Naive thymus-derived CD4-positive, alpha-beta T cell (primary cell): ENCODE results near the gene INAVA. TPM values are rescaled to one million over a fixed set of nuclear protein-coding genes. Genes with fewer than 3 reads are reported as not detected.

Source experiments
- ATAC-seq: fragments of 150-1000 bp; cut with Tn5 transposase; 2 replicates; pipeline ENCODE4 v1.10.0; 2021; ENCODE audit warnings: mild to moderate bottlenecking, moderate library complexity
- CTCF ChIA-PET: fragments of 350-600 bp; sonication (Branson Sonifier 250); formaldehyde crosslinking; loops from one replicate; lab custom pipeline; 2021; ENCODE audit warnings: antibody characterized with exemption; lab: Charles Lee
- POLR2A ChIA-PET: fragments of 350-600 bp; sonication (Branson Sonifier 250); formaldehyde crosslinking; loops from one replicate; lab custom pipeline; 2021; ENCODE audit warnings: antibody characterized with exemption, inconsistent platforms; lab: Charles Lee
- DNase-seq, 9 donors: peaks; one replicate each; pipeline versions ENCODE4 v3.0.0 to v3.0.0-alpha.2; 2020 to 2022; ENCODE audit warnings: mixed read lengths in 1 of 9
- H3K27ac ChIP-seq: one replicate; pipeline ENCODE4 v1.7.0; 2013; ENCODE audit warnings: mild to moderate bottlenecking, low read depth, low read length, moderate library complexity
- H3K27me3 ChIP-seq, 2 donors: one replicate each; pipeline ENCODE4 v1.7.0; 2013; ENCODE audit warnings: low read length in 2 of 2, mild to moderate bottlenecking in 2 of 2, moderate library complexity in 2 of 2; ENCODE audit not compliant: control insufficient read depth in 2 of 2, insufficient read depth in 2 of 2
- H3K36me3 ChIP-seq, 3 experiments: 1 replicate in 2 of 3; 2 replicates in 1 of 3; pipeline ENCODE4 v1.7.0; 2013; ENCODE audit warnings: low read length in 3 of 3, mild to moderate bottlenecking in 3 of 3, moderate library complexity in 1 of 3; ENCODE audit not compliant: insufficient read depth in 3 of 3, control insufficient read depth in 2 of 3
- H3K4me1 ChIP-seq, 2 donors: one replicate each; pipeline ENCODE4 v1.7.0; 2013; ENCODE audit warnings: low read length in 2 of 2, mild to moderate bottlenecking in 2 of 2, moderate library complexity in 1 of 2; ENCODE audit not compliant: control insufficient read depth in 2 of 2, insufficient read depth in 2 of 2
- H3K4me3 ChIP-seq: 2 replicates; pipeline ENCODE4 v1.7.0; 2013; ENCODE audit warnings: mild to moderate bottlenecking, low read length
- H3K9me3 ChIP-seq, 3 experiments: 1 replicate in 2 of 3; 2 replicates in 1 of 3; pipeline ENCODE4 v1.7.0; 2013; ENCODE audit warnings: low read length in 3 of 3; ENCODE audit not compliant: control insufficient read depth in 2 of 3
- H3K27ac Mint-ChIP-seq, 9 donors: one replicate each; pipeline ENCODE4 v1.8.0; 2020 to 2022; ENCODE audit warnings: mixed read lengths in 9 of 9, mild to moderate bottlenecking in 8 of 9, moderate library complexity in 5 of 9, inconsistent platforms in 2 of 9
- H3K27me3 Mint-ChIP-seq, 5 donors: one replicate each; pipeline ENCODE4 v1.8.0; 2021 to 2022; ENCODE audit warnings: mixed read lengths in 5 of 5, mild to moderate bottlenecking in 1 of 5
- H3K36me3 Mint-ChIP-seq, 5 donors: one replicate each; pipeline ENCODE4 v1.8.0; 2020 to 2022; ENCODE audit warnings: mixed read lengths in 5 of 5, mild to moderate bottlenecking in 3 of 5, inconsistent platforms in 1 of 5
- H3K4me1 Mint-ChIP-seq, 7 donors: one replicate each; pipeline ENCODE4 v1.8.0; 2020 to 2022; ENCODE audit warnings: mixed read lengths in 7 of 7, mild to moderate bottlenecking in 3 of 7, inconsistent platforms in 1 of 7
- H3K4me3 Mint-ChIP-seq, 10 donors: one replicate each; pipeline ENCODE4 v1.8.0; 2020 to 2022; ENCODE audit warnings: mild to moderate bottlenecking in 10 of 10, mixed read lengths in 10 of 10, moderate library complexity in 6 of 10, inconsistent platforms in 2 of 10
- H3K9me3 Mint-ChIP-seq, 11 donors: one replicate each; pipeline ENCODE4 v1.8.0; 2020 to 2022; ENCODE audit warnings: mixed read lengths in 11 of 11, mild to moderate bottlenecking in 4 of 11, inconsistent platforms in 1 of 11, moderate library complexity in 1 of 11
- intact Hi-C, 2 donors: fragments of 100-400 bp; cut with micrococcal nuclease; formaldehyde crosslinking; loops; one replicate each; pipeline ENCODE4 v1.15.1; 2023
- polyA plus RNA-seq, 2 donors: library from polyadenylated mRNA; unstranded; fragments of 300-500 nt; fragmentation: Illumina TruSeq; gene quantifications; one replicate each; pipeline ENCODE4 v1.2.3, GENCODE V29; 2021
- total RNA-seq, 6 experiments: library from RNA in 5 of 6; stranded (reverse) in 5 of 6; gene quantifications; 1 replicate in 5 of 6; 2 replicates in 1 of 6; pipeline ENCODE4 v1.2.3 and lab custom pipeline; 2021 to 2026

INAVA gene
- under 1 TPM in 1 of 5 experiments, not detected in 4; 0.51 TPM for total RNA-seq
- polyA plus RNA-seq, result not detected
- not detected for total RNA-seq (lab: John Stamatoyannopoulos, UW)

GRCh38 chr1:200894712-200895442, at the start of gene INAVA:
TSS of gene INAVA (plus strand) at chr1:200894900. CDS start at chr1:200898401, 3,501 bp downstream.
- peaks cover 5 to 10% of the 10 kb centered on the region in 2 donors for H3K4me1 ChIP-seq
- no peaks in the 10 kb centered on the region for H3K36me3 Mint-ChIP-seq
- no peaks in the 10 kb centered on the region for H3K9me3 Mint-ChIP-seq
- H3K27me3 ChIP-seq, result peaks cover 0 to 5% of the 10 kb centered on the region in 2 donors
- H3K9me3 ChIP-seq, result no peaks in the 10 kb centered on the region
- DNase-seq, result no peak
- H3K27ac Mint-ChIP-seq, result no peak within 1 kb of the TSS
- no peak for ATAC-seq
- no peak within 1 kb of the TSS for H3K27ac ChIP-seq
- intact Hi-C loops, result loop anchor here in 1 of 2 donors (5.0 kb wide), 1 partner anchor 147 kb away; no protein-coding TSS in a partner anchor
- H3K4me3 ChIP-seq, result no peak within 1 kb of the TSS
- POLR2A ChIA-PET, result no interaction called here
- H3K36me3 ChIP-seq, result no peaks in the 10 kb centered on the region
- CTCF ChIA-PET, result no interaction called here
- H3K4me3 Mint-ChIP-seq, result no peak within 1 kb of the TSS
- H3K27me3 Mint-ChIP-seq, result peaks cover 9 to 76% (median 17%) of the 10 kb centered on the region in 5 donors
- H3K4me1 Mint-ChIP-seq, result peaks cover 7 to 23% (median 19%) of the 10 kb centered on the region in 7 donors

- POLR2A ChIA-PET, result no interaction called here
- H3K27me3 ChIP-seq, result no peaks in the 10 kb centered on the region
- no peaks in the 10 kb centered on the region for H3K4me1 Mint-ChIP-seq
These were observed 49.3 kb upstream of the INAVA start for GRCh38 chr1:200845360-200845759.

GRCh38 chr1:200846398-200846797, 48.3 kb upstream of the INAVA start:
- Mint-ChIP-seq H3K4me3 (no peak overlapping the region), H3K27ac (peak overlapping the region in 1 of 9 donors; percentile 38), H3K4me1 (no peaks in the 10 kb centered on the region), H3K9me3 (no peaks in the 10 kb centered on the region), H3K27me3 (peaks cover 0 to 13% (median 0%) of the 10 kb centered on the region in 5 donors), H3K36me3 (peaks cover 0 to 59% (median 35%) of the 10 kb centered on the region in 5 donors)
- DNase-seq (no peak), ATAC-seq (no peak)
- H3K27me3 ChIP-seq, result no peaks in the 10 kb centered on the region
- ChIA-PET POLR2A (no interaction called here), CTCF (no interaction called here)
- H3K9me3 ChIP-seq, result no peaks in the 10 kb centered on the region
- H3K4me3 ChIP-seq, result no peak overlapping the region
- no peaks in the 10 kb centered on the region for H3K4me1 ChIP-seq
- peaks cover 0 to 17% (median 0%) of the 10 kb centered on the region in 3 experiments for H3K36me3 ChIP-seq
- H3K27ac ChIP-seq, result no peak overlapping the region
- intact Hi-C loops, result no loop called here

More at GRCh38 chr1:200845360-200845759, 49.3 kb upstream of the INAVA start:
- Histone ChIP-seq H3K4me1 (no peaks in the 10 kb centered on the region), H3K27ac (no peak overlapping the region), H3K4me3 (no peak overlapping the region), H3K9me3 (no peaks in the 10 kb centered on the region), H3K36me3 (peaks cover 0 to 13% (median 0%) of the 10 kb centered on the region in 3 experiments)
- intact Hi-C loops, result no loop called here
- CTCF ChIA-PET, result interaction anchor here (0.6 kb wide), 1 partner anchor 108 kb away, joined by 3 read pairs; no protein-coding TSS in a partner anchor
- ATAC-seq (no peak), DNase-seq (no peak)
- Mint-ChIP-seq H3K9me3 (no peaks in the 10 kb centered on the region), H3K36me3 (peaks cover 0 to 52% (median 29%) of the 10 kb centered on the region in 5 donors), H3K4me3 (no peak overlapping the region), H3K27me3 (peaks cover 0 to 12% (median 0%) of the 10 kb centered on the region in 5 donors), H3K27ac (no peak overlapping the region)

GRCh38 chr1:200849430-200849829, 45.3 kb upstream of the INAVA start:
- Mint-ChIP-seq H3K27ac (peak overlapping the region in 1 of 9 donors; percentile 15), H3K9me3 (no peaks in the 10 kb centered on the region), H3K4me3 (no peak overlapping the region), H3K36me3 (peaks cover 0 to 67% (median 45%) of the 10 kb centered on the region in 5 donors), H3K4me1 (peaks cover 0 to 2% (median 0%) of the 10 kb centered on the region in 7 donors), H3K27me3 (peaks cover 0 to 17% (median 0%) of the 10 kb centered on the region in 5 donors)
- ChIA-PET POLR2A (no interaction called here), CTCF (no interaction called here)
- Histone ChIP-seq H3K4me3 (no peak overlapping the region), H3K27me3 (no peaks in the 10 kb centered on the region), H3K9me3 (no peaks in the 10 kb centered on the region), H3K27ac (no peak overlapping the region), H3K4me1 (no peaks in the 10 kb centered on the region), H3K36me3 (peaks cover 0 to 20% (median 0%) of the 10 kb centered on the region in 3 experiments)
- intact Hi-C loops, result no loop called here
- ATAC-seq, result no peak
- no peak for DNase-seq

- intact Hi-C loops, result no loop called here
- no peak for ATAC-seq
- H3K27ac Mint-ChIP-seq, result no peak overlapping the region
- Histone ChIP-seq H3K9me3 (no peaks in the 10 kb centered on the region), H3K27me3 (no peaks in the 10 kb centered on the region), H3K36me3 (peaks cover 0 to 20% (median 0%) of the 10 kb centered on the region in 3 experiments), H3K27ac (no peak overlapping the region), H3K4me1 (no peaks in the 10 kb centered on the region), H3K4me3 (no peak overlapping the region)
- peaks cover 0 to 63% (median 45%) of the 10 kb centered on the region in 5 donors for H3K36me3 Mint-ChIP-seq
- no peaks in the 10 kb centered on the region for H3K9me3 Mint-ChIP-seq
- ChIA-PET POLR2A (no interaction called here), CTCF (interaction anchor here (1.3 kb wide), 1 partner anchor 228 kb away, joined by 3 read pairs; no protein-coding TSS in a partner anchor)
- peaks cover 0 to 2% (median 0%) of the 10 kb centered on the region in 7 donors for H3K4me1 Mint-ChIP-seq
- H3K4me3 Mint-ChIP-seq, result no peak overlapping the region
- DNase-seq, result no peak
- H3K27me3 Mint-ChIP-seq, result peaks cover 0 to 17% (median 0%) of the 10 kb centered on the region in 5 donors
These were observed 44.1 kb upstream of the INAVA start for GRCh38 chr1:200850554-200850953.

GRCh38 chr1:200856716-200857357, 37.9 kb upstream of the INAVA start:
- peaks cover 0 to 4% (median 0%) of the 10 kb centered on the region in 7 donors for H3K4me1 Mint-ChIP-seq
- peaks cover 0 to 43% (median 15%) of the 10 kb centered on the region in 5 donors for H3K36me3 Mint-ChIP-seq
- no peak overlapping the region for H3K27ac ChIP-seq
- no peaks in the 10 kb centered on the region for H3K9me3 ChIP-seq
- intact Hi-C loops, result no loop called here
- no peak overlapping the region for H3K4me3 Mint-ChIP-seq
- H3K27me3 Mint-ChIP-seq, result peaks cover 0 to 6% (median 0%) of the 10 kb centered on the region in 5 donors
- POLR2A ChIA-PET, result no interaction called here
- DNase-seq (no peak), ATAC-seq (no peak)
- H3K27me3 ChIP-seq, result no peaks in the 10 kb centered on the region
- CTCF ChIA-PET, result no interaction called here
- H3K27ac Mint-ChIP-seq, result no peak overlapping the region
- no peak overlapping the region for H3K4me3 ChIP-seq
- H3K4me1 ChIP-seq, result no peaks in the 10 kb centered on the region
- peaks cover 0 to 11% (median 4%) of the 10 kb centered on the region in 3 experiments for H3K36me3 ChIP-seq
- no peaks in the 10 kb centered on the region for H3K9me3 Mint-ChIP-seq
